LNCAP (cell line): ENCODE data around the gene OR6F1.

ENCODE experiments used
- TF ChIP-seq, protein P1 (sequence below): fragments of 450-650 bp; IDR thresholded peaks from 2 replicates; pipeline ENCODE4 v1.5.1; 2017; ENCODE audit warnings: mild to moderate bottlenecking

Gene OR6F1

DNA sequence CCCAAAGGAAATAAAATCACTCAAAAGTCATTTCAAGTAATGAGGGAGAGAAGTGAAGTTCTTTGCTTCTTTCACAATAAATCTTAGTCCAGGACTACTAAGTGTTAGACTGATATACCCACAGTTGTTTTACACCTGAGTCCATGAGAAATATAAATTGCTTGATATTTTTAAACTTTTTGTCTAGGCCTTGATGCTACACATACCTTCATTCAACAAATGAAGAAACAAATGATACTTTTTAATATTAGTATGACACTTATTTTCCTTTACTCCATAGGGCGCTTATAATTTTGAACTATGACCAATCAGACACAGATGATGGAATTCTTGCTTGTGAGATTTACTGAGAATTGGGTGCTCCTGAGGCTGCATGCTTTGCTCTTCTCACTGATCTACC lies 21.9 kb upstream of the OR6F1 start, which contains the start of gene OR14K1:
Gene OR14K1 (plus strand): TSS at position 301 of the 400 bp plus-strand sequence. CDS start 0 bp downstream, at position 301.
- TF ChIP-seq, protein P1, sequence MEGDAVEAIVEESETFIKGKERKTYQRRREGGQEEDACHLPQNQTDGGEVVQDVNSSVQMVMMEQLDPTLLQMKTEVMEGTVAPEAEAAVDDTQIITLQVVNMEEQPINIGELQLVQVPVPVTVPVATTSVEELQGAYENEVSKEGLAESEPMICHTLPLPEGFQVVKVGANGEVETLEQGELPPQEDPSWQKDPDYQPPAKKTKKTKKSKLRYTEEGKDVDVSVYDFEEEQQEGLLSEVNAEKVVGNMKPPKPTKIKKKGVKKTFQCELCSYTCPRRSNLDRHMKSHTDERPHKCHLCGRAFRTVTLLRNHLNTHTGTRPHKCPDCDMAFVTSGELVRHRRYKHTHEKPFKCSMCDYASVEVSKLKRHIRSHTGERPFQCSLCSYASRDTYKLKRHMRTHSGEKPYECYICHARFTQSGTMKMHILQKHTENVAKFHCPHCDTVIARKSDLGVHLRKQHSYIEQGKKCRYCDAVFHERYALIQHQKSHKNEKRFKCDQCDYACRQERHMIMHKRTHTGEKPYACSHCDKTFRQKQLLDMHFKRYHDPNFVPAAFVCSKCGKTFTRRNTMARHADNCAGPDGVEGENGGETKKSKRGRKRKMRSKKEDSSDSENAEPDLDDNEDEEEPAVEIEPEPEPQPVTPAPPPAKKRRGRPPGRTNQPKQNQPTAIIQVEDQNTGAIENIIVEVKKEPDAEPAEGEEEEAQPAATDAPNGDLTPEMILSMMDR: no peak

- TF ChIP-seq, protein P1: no peak
Observed at GRCh38 chr1:247721222-247721621, 4.8 kb upstream of the OR6F1 start.

GRCh38 chr1:247713753-247714152 lies 2.7 kb downstream of the OR6F1 start:
- TF ChIP-seq, protein P1: no peak

- TF ChIP-seq, protein P1: no peak
Observed at GRCh38 chr1:247701338-247701737, 15.1 kb downstream of the OR6F1 start.

- TF ChIP-seq, protein P1: peak; percentile 93
Observed at GRCh38 chr1:247681288-247681897, 35.1 kb downstream of the OR6F1 start.

- TF ChIP-seq, protein P1: no peak
Observed at GRCh38 chr1:247680171-247680570, 36.3 kb downstream of the OR6F1 start.

- TF ChIP-seq, protein P1: no peak
Observed at GRCh38 chr1:247679639-247680038, 36.8 kb downstream of the OR6F1 start, which contains the start of gene OR13G1. Gene OR13G1 (minus strand): TSS chr1:247679739. CDS start chr1:247673041, 6,698 bp downstream.

DNA sequence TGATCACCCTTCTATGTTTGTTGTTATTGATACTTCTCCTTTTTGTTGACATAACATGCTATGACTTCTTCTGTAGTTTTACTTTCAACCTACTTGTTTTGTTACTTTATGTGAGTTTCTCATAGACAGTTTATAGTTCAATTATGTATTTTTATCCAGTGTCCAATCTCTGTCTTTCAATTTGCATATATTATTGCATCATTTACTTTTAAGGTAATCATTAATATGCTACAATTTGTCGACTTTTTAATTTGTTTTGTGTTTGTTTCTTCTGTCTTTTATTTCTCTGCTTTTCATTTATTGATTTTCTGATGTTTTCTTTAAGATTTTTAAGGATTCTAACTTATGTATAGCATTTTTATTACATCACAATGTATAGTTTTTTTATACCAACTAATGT lies 47.2 kb downstream of the OR6F1 start:
- TF ChIP-seq, protein P1: no peak
